Muscle of back (tissue), 11 donors: ENCODE results near the gene ROR1. TPM values are rescaled to one million over a fixed set of nuclear protein-coding genes. Genes with fewer than 3 reads are reported as not detected.
A peak's percentile ranks its signal among the peaks of the same experiment; 100 is the strongest.

Source experiments
- DNase-seq, 3 donors: peaks; one replicate each; pipeline versions ENCODE4 v3.0.0 to v3.0.0-alpha.2; 2013
- polyA plus RNA-seq, 10 donors: library from polyadenylated mRNA; unstranded; fragments of 120-200 nt; gene quantifications; one replicate each; pipeline ENCODE4 v1.2.1, GENCODE V29; 2013; ENCODE audit not compliant: insufficient read length in 10 of 10

The ROR1 gene
- polyA plus RNA-seq, 10 donors = 10.4 to 26.5 (median 14.0) TPM

GRCh38 chr1:64124704-64125440 is 351.1 kb downstream of the ROR1 start:
- DNase-seq = peak in 1 of 3 donors; percentile 58

- no peak for DNase-seq
These were observed 352.8 kb downstream of the ROR1 start for GRCh38 chr1:64126581-64126980.

- DNase-seq = no peak
These were observed 353.5 kb downstream of the ROR1 start for GRCh38 chr1:64127297-64127696.

- DNase-seq = peak in 2 of 3 donors; percentile 63 to 80
These were observed 355.9 kb downstream of the ROR1 start for GRCh38 chr1:64129701-64130100.

GRCh38 chr1:64131155-64131554 is 357.3 kb downstream of the ROR1 start:
- DNase-seq = no peak

GRCh38 chr1:64133036-64133435 is 359.2 kb downstream of the ROR1 start:
- peak in 1 of 3 donors; percentile 62 for DNase-seq

GRCh38 chr1:64135462-64136223 is 361.8 kb downstream of the ROR1 start:
- peak in 1 of 3 donors; percentile 33 for DNase-seq

GRCh38 chr1:64136296-64136695 is 362.5 kb downstream of the ROR1 start:
- peak in 1 of 3 donors; percentile 31 for DNase-seq

- peak; percentile 84 to 93 (median 86) for DNase-seq
These were observed 363.1 kb downstream of the ROR1 start for GRCh38 chr1:64136752-64137411.

- no peak for DNase-seq
These were observed 363.6 kb downstream of the ROR1 start for GRCh38 chr1:64137412-64137803.

GRCh38 chr1:64139877-64140276 is 366.1 kb downstream of the ROR1 start:
- no peak for DNase-seq

GRCh38 chr1:64140596-64140995 is 366.8 kb downstream of the ROR1 start:
- no peak for DNase-seq

GRCh38 chr1:64147045-64147724 is 373.4 kb downstream of the ROR1 start:
- no peak for DNase-seq

- DNase-seq = no peak
These were observed 373.9 kb downstream of the ROR1 start for GRCh38 chr1:64147759-64148158.

- no peak for DNase-seq
These were observed 376.4 kb downstream of the ROR1 start for GRCh38 chr1:64150266-64150665.

GRCh38 chr1:64150729-64151230 is 377.0 kb downstream of the ROR1 start:
- DNase-seq = no peak

- no peak for DNase-seq
These were observed 381.5 kb downstream of the ROR1 start for GRCh38 chr1:64155278-64155677.

- DNase-seq = no peak
These were observed 387.6 kb downstream of the ROR1 start for GRCh38 chr1:64161357-64161941.

- DNase-seq = no peak
These were observed 388.3 kb downstream of the ROR1 start for GRCh38 chr1:64162151-64162550.

GRCh38 chr1:64162804-64163203 is 389.0 kb downstream of the ROR1 start:
- no peak for DNase-seq

GRCh38 chr1:64163431-64163830 is 389.6 kb downstream of the ROR1 start:
- DNase-seq = peak in 2 of 3 donors; percentile 62 to 80
